OCI-LY3 (cell line): Measurements from ENCODE around the gene SF3B4.

Experiments used
- H2AFZ ChIP-seq: fragments of 200-600, 300-600 bp; shearing (Covaris generic); 2 replicates; pipeline ENCODE4 v1.6.0; 2014; ENCODE audit warnings: antibody characterized with exemption, low read depth, low read length
- H3K27ac ChIP-seq: fragments of 200-600, 300-600 bp; sonication (generic); 2 replicates; pipeline ENCODE4 v1.5.1; 2014; ENCODE audit warnings: mild to moderate bottlenecking, low read length, moderate library complexity, mixed read lengths
- H3K27me3 ChIP-seq: fragments of 200-600, 300-600 bp; sonication (generic); 2 replicates; pipeline ENCODE4 v1.6.1; 2014; ENCODE audit warnings: low read depth, low read length, mixed read lengths
- H3K36me3 ChIP-seq: fragments of 200-600, 300-600 bp; sonication (generic); replicated peaks from 2 replicates; pipeline ENCODE3; 2014; ENCODE audit warnings: low read depth, low read length, mixed read lengths
- H3K4me1 ChIP-seq: fragments of 300-600, 200-600 bp; sonication (generic); 2 replicates; pipeline ENCODE4 v1.6.1; 2014; ENCODE audit warnings: low read length, mixed read lengths
- H3K4me2 ChIP-seq: fragments of 200-600, 300-600 bp; sonication (generic); 2 replicates; pipeline ENCODE4 v1.6.1; 2014; ENCODE audit warnings: low read length, mixed read lengths
- H3K4me3 ChIP-seq: fragments of 300-600, 200-600 bp; sonication (generic); 2 replicates; pipeline ENCODE4 v1.5.1; 2014; ENCODE audit warnings: antibody characterized with exemption, mild to moderate bottlenecking, low read length, moderate library complexity
- H3K79me2 ChIP-seq: fragments of 300-600, 200-600 bp; shearing (Covaris generic); 2 replicates; pipeline ENCODE4 v1.6.1; 2014; ENCODE audit warnings: mild to moderate bottlenecking, low read length, mixed read lengths
- H3K9ac ChIP-seq: fragments of 300-600, 200-600 bp; shearing (Covaris generic); 2 replicates; pipeline ENCODE4 v1.6.0; 2014; ENCODE audit warnings: mild to moderate bottlenecking, low read length, moderate library complexity
- H3K9me3 ChIP-seq: fragments of 200-600, 300-600 bp; shearing (Covaris generic); 2 replicates; pipeline ENCODE4 v1.6.1; 2014; ENCODE audit warnings: low read length, mixed read lengths; ENCODE audit not compliant: insufficient read depth
- H4K20me1 ChIP-seq: fragments of 200-600, 300-600 bp; sonication (generic); 2 replicates; pipeline ENCODE4 v1.6.1; 2016; ENCODE audit warnings: low read length, mixed read lengths; ENCODE audit not compliant: insufficient read depth
- CTCF ChIP-seq: fragments of 200-600, 300-600 bp; sonication (generic); IDR thresholded peaks from 2 replicates; pipeline ENCODE4 v1.5.1; 2014; ENCODE audit warnings: antibody characterized with exemption, low read length, low read depth
- EZH2phosphoT487 ChIP-seq: fragments of 200-600 bp; shearing (Covaris generic); IDR thresholded peaks from 2 replicates; pipeline ENCODE4 v1.6.1; 2018; ENCODE audit warnings: antibody characterized with exemption, mixed run types, low read depth

SF3B4 gene

GRCh38 chr1:149927563-149928400 lies at the start of gene SF3B4:
TSS of gene SF3B4 (minus strand) at chr1:149927803. CDS start at chr1:149927759, 44 bp downstream.
- H3K36me3 ChIP-seq = peaks cover 36% of the 10 kb centered on the region
- peaks cover 10% of the 10 kb centered on the region; the same call in 1 of the 2 replicates for H4K20me1 ChIP-seq
- H3K79me2 ChIP-seq = peaks cover 31% of the 10 kb centered on the region
- peak within 1 kb of the TSS; percentile 86 for H3K27ac ChIP-seq
- H3K4me3 ChIP-seq = peak within 1 kb of the TSS; percentile 80
- H3K4me1 ChIP-seq = peaks cover 23% of the 10 kb centered on the region
- H2AFZ ChIP-seq = no peak within 1 kb of the TSS; the same call in 1 of the 2 replicates
- peak within 1 kb of the TSS; percentile 90 for H3K9ac ChIP-seq
- no peaks in the 10 kb centered on the region for H3K27me3 ChIP-seq
- no peaks in the 10 kb centered on the region for H3K9me3 ChIP-seq
- no peak for TF ChIP-seq CTCF
- H3K4me2 ChIP-seq = peak within 1 kb of the TSS; percentile 95

- TF ChIP-seq EZH2phosphoT487 (no peak), CTCF (no peak)
- Histone ChIP-seq H3K4me1 (peaks cover 10% of the 10 kb centered on the region), H3K27me3 (peaks cover 4% of the 10 kb centered on the region; the same call in 1 of the 2 replicates), H4K20me1 (peaks cover 25% of the 10 kb centered on the region; the same call in 1 of the 2 replicates), H2AFZ (no peak overlapping the region), H3K4me2 (no peak overlapping the region), H3K27ac (no peak overlapping the region), H3K79me2 (no peaks in the 10 kb centered on the region), H3K4me3 (no peak overlapping the region), H3K9me3 (no peaks in the 10 kb centered on the region), H3K9ac (no peak overlapping the region), H3K36me3 (peaks cover 6% of the 10 kb centered on the region)
These were observed 49.7 kb upstream of the SF3B4 start for GRCh38 chr1:149977345-149977744.

- peaks cover 6% of the 10 kb centered on the region for H3K36me3 ChIP-seq
- TF ChIP-seq EZH2phosphoT487 (no peak), CTCF (no peak)
- H3K79me2 ChIP-seq = no peaks in the 10 kb centered on the region
- H3K9ac ChIP-seq = no peak overlapping the region
- no peaks in the 10 kb centered on the region for H3K27me3 ChIP-seq
- no peaks in the 10 kb centered on the region for H3K9me3 ChIP-seq
- no peak overlapping the region for H3K4me2 ChIP-seq
- no peaks in the 10 kb centered on the region for H3K4me1 ChIP-seq
- no peak overlapping the region for H3K4me3 ChIP-seq
- no peaks in the 10 kb centered on the region for H4K20me1 ChIP-seq
- H2AFZ ChIP-seq = no peak overlapping the region
- H3K27ac ChIP-seq = no peak overlapping the region
These were observed 44.9 kb upstream of the SF3B4 start for GRCh38 chr1:149972547-149972946.

- Histone ChIP-seq H3K27me3 (no peaks in the 10 kb centered on the region), H4K20me1 (no peaks in the 10 kb centered on the region), H3K9me3 (no peaks in the 10 kb centered on the region), H3K4me2 (no peak overlapping the region), H3K9ac (no peak overlapping the region), H3K36me3 (peaks cover 17% of the 10 kb centered on the region), H2AFZ (no peak overlapping the region), H3K79me2 (no peaks in the 10 kb centered on the region), H3K27ac (no peak overlapping the region), H3K4me1 (no peaks in the 10 kb centered on the region), H3K4me3 (no peak overlapping the region)
- TF ChIP-seq EZH2phosphoT487 (no peak), CTCF (no peak)
These were observed 40.0 kb upstream of the SF3B4 start for GRCh38 chr1:149967646-149968045.
